ENCODE data around the gene FIG4.

FIG4 gene

GRCh38 chr6:109714166-109714565 lies 23.1 kb downstream of the FIG4 start:
- TF ChIP-seq CTCF (IDR thresholded peaks at IDR 0.05; ENCODE audit: control insufficient read depth, insufficient read depth, low read depth, low read length, missing control alignments) = no peak
- H3K4me3 ChIP-seq (ENCODE audit: control insufficient read depth, low read depth, low read length) = no peak overlapping the region
- no peak for DNase-seq (ENCODE audit: low read depth)

GRCh38 chr6:109714611-109715010 lies 23.5 kb downstream of the FIG4 start:
- no peak for TF ChIP-seq CTCF (IDR thresholded peaks at IDR 0.05; ENCODE audit: control insufficient read depth, insufficient read depth, low read depth, low read length, missing control alignments)
- no peak for DNase-seq (ENCODE audit: low read depth)
- no peak overlapping the region for H3K4me3 ChIP-seq (ENCODE audit: control insufficient read depth, low read depth, low read length)

GRCh38 chr6:109715616-109716015 lies 24.5 kb downstream of the FIG4 start:
- no peak overlapping the region for H3K4me3 ChIP-seq (ENCODE audit: control insufficient read depth, low read depth, low read length)
- no peak for TF ChIP-seq CTCF (IDR thresholded peaks at IDR 0.05; ENCODE audit: control insufficient read depth, insufficient read depth, low read depth, low read length, missing control alignments)
- DNase-seq (ENCODE audit: low read depth) = no peak

- TF ChIP-seq CTCF (IDR thresholded peaks at IDR 0.05; ENCODE audit: control insufficient read depth, insufficient read depth, low read depth, low read length, missing control alignments) = no peak
- no peak for DNase-seq (ENCODE audit: low read depth)
- H3K4me3 ChIP-seq (ENCODE audit: control insufficient read depth, low read depth, low read length) = no peak overlapping the region
These were observed 26.9 kb downstream of the FIG4 start for GRCh38 chr6:109717971-109718370.

- no peak for TF ChIP-seq CTCF (IDR thresholded peaks at IDR 0.05; ENCODE audit: control insufficient read depth, insufficient read depth, low read depth, low read length, missing control alignments)
- no peak overlapping the region for H3K4me3 ChIP-seq (ENCODE audit: control insufficient read depth, low read depth, low read length)
- DNase-seq (ENCODE audit: low read depth) = no peak
These were observed 27.9 kb downstream of the FIG4 start for GRCh38 chr6:109718991-109719390.

- H3K4me3 ChIP-seq (ENCODE audit: control insufficient read depth, low read depth, low read length) = no peak overlapping the region
- no peak for DNase-seq (ENCODE audit: low read depth)
- TF ChIP-seq CTCF (IDR thresholded peaks at IDR 0.05; ENCODE audit: control insufficient read depth, insufficient read depth, low read depth, low read length, missing control alignments) = no peak
These were observed 29.2 kb downstream of the FIG4 start for GRCh38 chr6:109720311-109720710.

- H3K4me3 ChIP-seq (ENCODE audit: control insufficient read depth, low read depth, low read length) = no peak overlapping the region
- DNase-seq (ENCODE audit: low read depth) = no peak
- no peak for TF ChIP-seq CTCF (IDR thresholded peaks at IDR 0.05; ENCODE audit: control insufficient read depth, insufficient read depth, low read depth, low read length, missing control alignments)
These were observed 30.9 kb downstream of the FIG4 start for GRCh38 chr6:109722011-109722410.
